Activated CD4-positive, CD25-positive, alpha-beta regulatory T cell treated with anti-CD3 and anti-CD28 coated beads, Interleukin-2, amount 50 U/mL, for 72 hours (primary cell): ENCODE data around the gene LANCL1.

Source experiments
- DNase-seq: peaks from one replicate; pipeline ENCODE4 v3.0.0; 2021

LANCL1 gene

GRCh38 chr2:210476194-210477128 lies at the start of gene LANCL1:
Gene LANCL1 (minus strand): TSS chr2:210476759. CDS start chr2:210476396, 363 bp downstream.
- DNase-seq: peak; percentile 80

- DNase-seq: no peak
Measured at GRCh38 chr2:210524533-210524932, 48.0 kb upstream of the LANCL1 start.

DNA sequence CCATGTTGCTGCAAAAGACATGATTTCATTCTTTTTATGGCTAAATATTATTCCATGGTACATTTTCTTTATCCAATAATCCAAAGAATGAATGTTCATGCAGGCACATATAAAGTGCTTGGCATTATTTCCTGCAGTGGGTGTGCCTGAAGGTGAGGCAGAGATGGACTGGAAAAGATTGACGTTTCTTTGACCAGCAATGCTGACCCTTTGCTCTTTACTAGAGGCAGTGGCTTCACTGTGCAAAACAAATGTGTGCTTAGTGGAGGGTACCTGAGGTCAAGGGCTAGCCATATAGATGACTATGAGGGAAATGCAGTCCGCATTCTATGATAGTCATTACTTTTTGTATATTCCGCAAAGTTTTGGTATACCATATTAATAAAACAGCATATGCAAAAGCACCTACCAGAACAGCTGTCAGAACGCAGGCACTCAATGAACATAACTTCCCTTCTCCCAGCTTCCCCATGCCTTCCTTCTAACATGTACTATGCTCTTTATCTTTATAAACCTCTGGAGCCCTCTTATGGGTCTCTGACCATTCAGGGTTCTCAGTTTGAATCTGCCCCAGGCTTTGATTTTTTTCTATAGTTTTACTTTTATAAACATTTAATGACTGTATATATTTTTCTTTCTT lies 47.2 kb upstream of the LANCL1 start:
- DNase-seq: no peak

- DNase-seq: no peak
Measured at GRCh38 chr2:210522399-210522798, 45.8 kb upstream of the LANCL1 start.

DNA sequence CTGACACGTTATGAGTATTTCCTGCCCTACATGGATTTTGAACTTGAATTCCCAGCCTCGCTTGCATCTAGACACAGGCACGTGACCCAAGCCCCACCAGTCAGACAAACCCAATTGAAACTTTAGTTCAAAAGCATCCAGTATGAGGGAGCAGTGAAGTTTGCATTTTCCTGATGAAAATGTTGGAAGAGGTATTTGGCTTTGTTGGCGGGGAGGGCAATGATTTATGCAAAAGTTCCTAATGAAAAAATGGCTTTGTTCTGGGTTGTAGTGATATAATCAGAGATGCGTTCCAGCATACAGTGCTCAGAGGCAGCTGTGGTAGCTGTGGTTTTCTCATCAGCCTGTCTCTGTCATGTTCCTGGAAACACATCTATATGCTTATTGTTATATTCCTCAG lies 43.0 kb upstream of the LANCL1 start:
- DNase-seq: no peak

- no peak for DNase-seq
Measured at GRCh38 chr2:210517264-210517663, 40.7 kb upstream of the LANCL1 start.

DNA sequence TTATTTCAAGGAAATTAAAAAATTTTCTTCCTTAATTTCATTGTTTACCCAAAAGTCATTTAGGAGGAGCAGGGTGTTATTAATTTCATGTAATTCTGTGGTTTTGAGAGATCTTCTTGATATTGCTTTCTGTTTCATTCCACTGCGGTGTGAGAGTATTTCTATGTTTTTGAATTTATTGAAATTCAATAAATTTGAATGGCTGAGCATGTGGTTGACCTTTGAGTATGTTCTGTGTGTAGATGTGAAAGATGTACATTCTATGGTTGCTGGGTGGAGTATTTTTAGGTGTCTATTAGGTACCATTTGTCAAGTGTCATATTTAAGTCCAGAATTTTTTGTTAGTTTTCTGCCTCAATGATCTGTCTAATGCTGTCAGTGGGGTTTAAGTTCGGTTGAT lies 39.4 kb upstream of the LANCL1 start:
- no peak for DNase-seq

GRCh38 chr2:210503725-210504191 lies 27.2 kb upstream of the LANCL1 start:
- no peak for DNase-seq

- DNase-seq: peak; percentile 38
Measured at GRCh38 chr2:210503001-210503623, 26.6 kb upstream of the LANCL1 start.

DNA sequence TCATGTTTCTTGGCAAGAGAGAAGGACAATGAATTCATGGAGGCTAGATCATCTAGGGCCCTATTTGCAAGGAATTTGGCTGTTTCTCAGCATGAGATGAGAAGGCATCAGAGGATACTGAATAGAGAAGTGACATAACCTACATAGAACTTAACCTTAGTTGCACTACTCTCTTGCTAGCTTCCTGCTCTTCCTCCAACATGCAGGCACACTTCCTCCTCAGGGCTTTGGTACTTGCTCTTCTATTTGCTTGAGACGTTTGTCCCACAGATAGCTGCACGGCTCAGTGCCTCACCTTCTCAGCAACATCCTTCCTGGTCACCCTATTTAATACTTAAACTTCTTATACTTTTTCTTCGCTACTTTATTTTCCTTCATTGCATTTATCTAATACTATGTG lies 20.0 kb upstream of the LANCL1 start:
- no peak for DNase-seq

GRCh38 chr2:210493528-210493927 lies 17.0 kb upstream of the LANCL1 start:
- DNase-seq: no peak

DNA sequence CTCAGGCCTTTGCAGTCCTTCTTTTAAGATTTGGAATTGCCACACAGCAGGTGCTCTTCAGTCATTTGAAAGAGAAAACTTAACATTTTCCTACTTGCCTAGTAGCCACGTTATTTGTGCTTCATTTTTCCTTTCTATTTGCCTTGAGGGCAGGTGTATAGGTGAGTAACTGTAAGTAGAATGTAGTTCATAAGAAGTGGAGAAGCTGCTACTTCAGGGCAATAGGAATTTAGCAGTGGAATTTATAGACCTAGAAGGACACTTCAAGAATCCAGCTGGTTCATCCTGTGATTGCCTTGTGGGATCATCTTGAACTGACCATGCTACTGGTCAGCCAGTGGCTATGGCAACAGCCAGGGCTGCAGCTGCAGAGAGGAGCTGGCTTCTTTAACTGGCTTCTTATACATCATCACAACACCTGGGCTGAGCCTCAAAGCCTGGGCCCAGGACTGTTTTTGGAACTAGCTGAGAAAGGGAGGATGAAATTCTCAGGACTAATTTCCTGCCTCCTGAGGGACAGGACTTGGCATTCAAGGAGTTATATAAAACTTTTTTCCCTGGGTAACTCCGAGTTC lies 5.1 kb upstream of the LANCL1 start:
- no peak for DNase-seq

GRCh38 chr2:210480764-210481163 lies 4.2 kb upstream of the LANCL1 start:
- DNase-seq: no peak

DNA sequence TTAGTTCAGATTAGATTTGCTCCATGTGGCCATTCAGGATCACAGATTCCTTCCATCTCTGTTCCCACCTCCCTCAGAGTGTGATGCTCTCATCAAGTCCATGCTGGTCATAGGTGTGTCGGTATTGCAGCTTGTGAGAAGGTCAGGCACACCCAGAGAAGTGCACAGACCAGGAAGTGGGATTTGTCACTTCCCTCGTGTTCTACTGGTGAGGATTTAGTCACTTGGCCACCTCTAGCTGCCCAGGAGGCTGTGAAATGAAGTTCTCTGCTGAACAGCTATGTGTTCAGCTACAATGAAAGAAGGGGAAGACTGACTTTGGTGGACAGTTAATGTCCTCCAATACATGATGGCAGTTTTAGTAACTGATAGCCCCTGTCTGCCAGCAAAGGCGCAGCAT lies 3.5 kb upstream of the LANCL1 start:
- no peak for DNase-seq

- DNase-seq: no peak
Measured at GRCh38 chr2:210478661-210479060, 2.1 kb upstream of the LANCL1 start.

DNA sequence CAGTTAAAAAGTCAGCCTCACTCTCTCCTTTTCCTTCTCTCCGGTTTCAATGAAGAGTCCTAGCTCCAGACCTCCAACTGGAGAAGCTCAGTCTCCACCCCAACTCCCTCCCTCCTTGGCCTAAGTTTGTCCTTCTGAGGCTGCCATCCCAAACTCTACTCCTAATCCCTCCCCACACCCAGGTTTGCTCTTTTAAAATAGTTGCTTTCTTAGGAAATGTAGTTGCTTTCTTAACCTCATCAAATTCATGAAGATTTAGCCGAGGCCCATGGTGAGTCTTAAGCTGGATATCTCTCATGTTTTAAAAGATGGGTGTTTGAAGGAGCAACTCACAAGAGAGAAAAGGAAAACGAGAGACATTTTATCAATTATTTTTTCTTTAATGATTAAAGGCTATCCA lies 937 bp upstream of the LANCL1 start:
- no peak for DNase-seq

DNA sequence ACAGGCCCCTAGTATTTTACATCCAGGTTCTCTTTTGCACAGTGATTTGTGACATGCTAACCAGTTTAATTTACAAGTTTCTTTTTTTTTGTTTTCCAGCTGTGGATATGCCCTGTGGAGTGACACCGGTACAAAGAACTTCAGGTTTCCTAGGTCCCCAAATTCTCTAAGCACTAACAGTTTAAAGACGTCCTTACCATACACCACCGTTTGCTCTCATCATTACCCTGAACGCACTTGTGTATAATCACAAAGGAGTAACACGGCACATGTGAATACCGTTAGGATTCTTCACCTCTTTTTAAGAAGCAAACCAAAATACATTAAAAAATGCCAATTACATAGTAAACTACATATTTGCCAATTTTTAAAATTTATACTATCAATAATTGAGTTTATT lies 853 bp downstream of the LANCL1 start:
- no peak for DNase-seq

DNA sequence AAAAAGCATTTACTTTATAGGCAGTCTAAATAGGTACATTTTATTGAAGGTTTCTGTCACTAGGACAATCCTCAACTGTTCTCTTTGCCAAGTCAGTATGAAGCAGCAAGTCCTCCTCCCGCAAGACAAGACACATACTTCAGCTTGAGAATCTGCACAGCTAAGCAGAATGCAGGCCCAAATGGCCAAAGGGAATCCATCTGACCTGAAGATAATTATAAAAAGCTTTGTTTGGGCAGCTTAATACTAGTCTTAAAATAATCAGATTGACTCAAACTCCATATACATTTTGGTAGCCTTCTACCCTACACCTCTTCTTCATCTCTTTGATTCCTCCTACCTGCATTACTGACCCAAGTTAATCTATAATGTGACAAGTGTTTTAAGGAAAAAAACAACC lies 1.8 kb downstream of the LANCL1 start:
- no peak for DNase-seq

DNA sequence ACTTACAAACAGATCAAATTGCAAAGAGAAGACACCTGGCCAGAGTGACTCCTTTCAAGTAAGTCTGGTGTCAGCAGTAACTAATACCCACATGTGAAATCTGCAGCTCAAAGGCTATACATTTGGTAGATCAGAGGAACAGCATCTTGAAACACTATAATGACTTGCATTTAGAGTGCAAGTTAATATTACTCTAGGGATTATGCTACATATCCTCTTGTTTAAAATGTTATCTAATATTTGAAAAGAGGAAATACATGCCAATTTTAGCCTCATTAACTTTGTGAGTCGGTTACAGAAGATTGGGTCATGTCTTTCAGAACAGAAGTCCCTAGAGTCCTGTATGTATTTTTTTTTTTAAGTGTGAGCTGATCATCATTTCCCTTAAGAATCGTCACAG lies 15.2 kb downstream of the LANCL1 start:
- no peak for DNase-seq

GRCh38 chr2:210460322-210461227 lies 16.0 kb downstream of the LANCL1 start:
- no peak for DNase-seq

- DNase-seq: no peak
Measured at GRCh38 chr2:210459880-210460279, 16.7 kb downstream of the LANCL1 start.

DNA sequence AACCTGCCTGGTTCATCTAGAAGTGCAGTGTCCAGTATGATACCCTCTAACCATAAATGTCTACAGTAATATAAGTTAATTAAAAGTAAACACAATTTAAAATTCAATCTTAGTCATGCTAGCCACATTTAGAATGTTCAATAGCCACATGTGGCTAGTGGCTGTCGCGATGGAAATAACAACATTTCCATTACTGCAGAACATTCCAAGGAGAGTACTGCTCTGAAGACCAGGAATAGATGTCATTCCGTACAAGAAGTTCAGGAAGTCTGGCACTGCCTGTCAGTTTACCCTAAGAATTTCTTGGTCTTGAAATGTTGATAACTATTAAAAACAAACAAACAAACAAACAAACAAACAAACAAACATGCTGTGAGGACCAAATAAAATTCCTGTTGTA lies 17.2 kb downstream of the LANCL1 start:
- no peak for DNase-seq
